ENCODE measurements around the gene FGD3.

FGD3 gene

DNA sequence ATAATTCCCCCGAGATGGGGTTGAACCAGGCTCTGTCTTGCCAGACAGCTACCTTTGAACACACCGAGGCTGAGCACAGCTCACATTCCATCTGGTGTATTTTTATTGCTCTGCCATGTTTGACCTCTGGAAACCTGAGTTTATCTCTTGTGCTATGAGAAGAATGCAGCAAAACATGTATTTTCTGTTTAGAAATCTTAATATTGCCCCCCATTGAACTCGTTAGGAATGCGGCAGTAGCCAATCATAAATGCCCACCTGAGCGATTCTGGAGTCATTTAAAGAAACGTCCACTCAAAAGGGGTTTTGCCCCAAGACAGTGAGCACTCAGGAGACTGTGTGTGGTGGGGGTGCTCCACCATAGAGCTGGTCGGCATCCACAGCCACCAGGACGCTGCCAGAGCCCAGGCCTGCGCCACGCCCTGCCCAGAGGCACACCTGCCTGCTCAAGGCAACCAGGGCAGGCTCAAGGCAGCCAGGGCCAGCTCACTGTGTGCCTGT is 26.9 kb downstream of the FGD3 start:
- H3K79me2 ChIP-seq (ENCODE audit: low read length), result peaks cover 63% of the 10 kb centered on the region

DNA sequence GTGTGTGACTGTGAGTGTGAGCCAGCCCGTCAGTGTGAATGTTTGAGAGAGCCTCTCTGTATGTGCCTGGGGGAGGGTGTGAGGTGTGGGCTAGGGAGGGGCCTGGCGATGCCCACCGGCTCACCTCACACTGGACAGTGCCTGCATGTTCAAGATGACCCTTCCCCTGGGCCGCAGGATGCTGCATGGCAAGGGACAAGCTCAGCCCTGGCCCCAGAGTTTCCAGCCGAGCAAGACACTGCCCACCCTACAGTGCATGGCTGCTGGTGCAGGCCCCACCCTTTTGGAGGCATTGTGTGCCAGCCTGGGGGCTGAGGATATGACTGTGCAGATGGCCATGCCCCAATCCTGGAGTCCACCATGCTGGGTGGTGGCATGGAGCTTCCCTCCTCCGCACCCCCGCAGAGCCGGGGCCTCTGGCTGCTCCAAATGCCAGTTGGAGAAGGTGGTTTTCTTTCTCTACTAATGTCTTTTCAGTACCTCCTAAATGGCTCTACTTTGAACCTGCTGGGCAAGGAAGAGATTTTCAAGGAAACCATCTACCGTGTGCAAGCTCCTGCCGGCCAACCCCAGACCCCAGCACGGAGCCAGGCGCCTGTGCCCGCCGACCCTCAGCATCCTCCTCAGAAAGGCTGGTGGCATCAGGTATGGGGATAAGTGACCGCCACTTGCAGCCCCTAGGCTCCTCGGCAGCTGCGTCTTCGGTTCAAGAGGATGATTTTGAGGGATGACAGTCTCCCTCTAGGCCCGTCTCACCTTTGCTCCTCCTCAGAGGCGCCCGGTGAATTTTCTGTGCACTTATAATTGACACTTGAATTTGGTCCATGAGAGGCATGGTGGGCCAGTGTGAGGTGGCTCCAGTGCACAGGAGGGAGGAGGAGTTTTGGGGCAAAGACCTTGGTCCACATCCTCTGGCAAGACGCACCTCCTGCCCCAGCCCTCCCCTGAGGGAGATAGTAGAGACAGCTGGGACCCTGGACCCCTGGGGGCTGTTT is 27.7 kb downstream of the FGD3 start:
- H3K27ac ChIP-seq (ENCODE audit: low read length), result no peak overlapping the region
- TF ChIP-seq EZH2 (optimal IDR thresholded peaks at IDR 0.05; ENCODE audit: low read depth, low read length) (no peak), CTCF (IDR thresholded peaks at IDR 0.05; ENCODE audit: low read length) (no peak), EZH2phosphoT487 (IDR thresholded peaks at IDR 0.05; ENCODE audit: low read length) (no peak)
- no peaks in the 10 kb centered on the region for H3K9me3 ChIP-seq (replicated peaks; ENCODE audit: insufficient read depth, low read length)
- H3K4me2 ChIP-seq (ENCODE audit: low read depth, low read length), result no peak overlapping the region
- DNase-seq, result no peak
- no peak overlapping the region for H2AFZ ChIP-seq (ENCODE audit: low read length)
- H3K4me1 ChIP-seq (ENCODE audit: low read length), result peaks cover 13% of the 10 kb centered on the region; the same call in 1 of the 2 replicates
- H3K4me3 ChIP-seq (ENCODE audit: low read length), result no peak overlapping the region
- H3K9me2 ChIP-seq (replicated peaks; ENCODE audit: insufficient read depth, low read length), result no peaks in the 10 kb centered on the region
- no peak overlapping the region for H3K9ac ChIP-seq (ENCODE audit: low read length)
- H3K79me2 ChIP-seq (ENCODE audit: low read length), result peaks cover 54% of the 10 kb centered on the region
- H4K20me1 ChIP-seq (ENCODE audit: insufficient read depth, low read length), result no peaks in the 10 kb centered on the region
- no peaks in the 10 kb centered on the region for H3F3A ChIP-seq (ENCODE audit: insufficient read depth, low read length)
- no peaks in the 10 kb centered on the region for H3K27me3 ChIP-seq (replicated peaks; ENCODE audit: insufficient read depth, low read length)
- no peaks in the 10 kb centered on the region for H3K36me3 ChIP-seq (replicated peaks; ENCODE audit: insufficient read depth, low read length)

More for the DNA sequence above, 26.9 kb downstream of the FGD3 start:
- Histone ChIP-seq H4K20me1 (ENCODE audit: insufficient read depth, low read length) (no peaks in the 10 kb centered on the region), H3K4me2 (ENCODE audit: low read depth, low read length) (no peak overlapping the region), H2AFZ (ENCODE audit: low read length) (no peak overlapping the region), H3F3A (ENCODE audit: insufficient read depth, low read length) (no peaks in the 10 kb centered on the region), H3K9ac (ENCODE audit: low read length) (no peak overlapping the region), H3K27me3 (replicated peaks; ENCODE audit: insufficient read depth, low read length) (no peaks in the 10 kb centered on the region), H3K4me3 (ENCODE audit: low read length) (no peak overlapping the region), H3K4me1 (ENCODE audit: low read length) (0 out of 2 replicates have a peak, but pooled peaks cover 10% of the 10 kb centered on the region), H3K36me3 (replicated peaks; ENCODE audit: insufficient read depth, low read length) (no peaks in the 10 kb centered on the region), H3K27ac (ENCODE audit: low read length) (no peak overlapping the region), H3K9me2 (replicated peaks; ENCODE audit: insufficient read depth, low read length) (no peaks in the 10 kb centered on the region), H3K9me3 (replicated peaks; ENCODE audit: insufficient read depth, low read length) (no peaks in the 10 kb centered on the region)
- DNase-seq, result no peak
- no peak for TF ChIP-seq EZH2 (optimal IDR thresholded peaks at IDR 0.05; ENCODE audit: low read depth, low read length)
- no peak for TF ChIP-seq CTCF (IDR thresholded peaks at IDR 0.05; ENCODE audit: low read length)
- no peak for TF ChIP-seq EZH2phosphoT487 (IDR thresholded peaks at IDR 0.05; ENCODE audit: low read length)

DNA sequence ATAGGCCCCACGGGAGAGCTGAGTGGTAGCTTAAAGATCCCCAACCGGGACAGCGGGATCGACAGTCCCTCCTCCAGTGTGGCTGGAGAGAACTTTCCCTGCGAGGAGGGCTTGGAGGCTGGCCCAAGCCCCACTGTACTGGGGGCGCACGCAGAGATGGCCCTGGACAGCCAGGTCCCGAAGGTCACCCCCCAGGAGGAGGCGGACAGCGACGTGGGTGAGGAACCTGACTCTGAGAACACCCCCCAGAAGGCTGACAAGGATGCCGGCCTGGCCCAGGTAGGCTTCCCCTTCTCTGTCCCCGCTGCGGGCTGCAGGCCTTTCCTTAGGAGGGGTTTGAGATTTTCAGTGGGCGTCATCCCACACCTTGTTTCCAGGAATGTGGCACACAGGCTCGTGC is 29.1 kb downstream of the FGD3 start:
- Histone ChIP-seq H3K9me2 (replicated peaks; ENCODE audit: insufficient read depth, low read length) (no peaks in the 10 kb centered on the region), H3K4me3 (ENCODE audit: low read length) (no peak overlapping the region), H3K36me3 (replicated peaks; ENCODE audit: insufficient read depth, low read length) (no peaks in the 10 kb centered on the region), H3K27me3 (replicated peaks; ENCODE audit: insufficient read depth, low read length) (no peaks in the 10 kb centered on the region), H4K20me1 (ENCODE audit: insufficient read depth, low read length) (no peaks in the 10 kb centered on the region), H3K9ac (ENCODE audit: low read length) (no peak overlapping the region), H3K9me3 (replicated peaks; ENCODE audit: insufficient read depth, low read length) (no peaks in the 10 kb centered on the region), H3F3A (ENCODE audit: insufficient read depth, low read length) (0 out of 2 replicates have a peak, but pooled peaks cover 2% of the 10 kb centered on the region), H3K79me2 (ENCODE audit: low read length) (peaks cover 51% of the 10 kb centered on the region), H3K4me2 (ENCODE audit: low read depth, low read length) (no peak overlapping the region), H3K4me1 (ENCODE audit: low read length) (peaks cover 14% of the 10 kb centered on the region), H3K27ac (ENCODE audit: low read length) (no peak overlapping the region), H2AFZ (ENCODE audit: low read length) (no peak overlapping the region)
- no peak for DNase-seq
- no peak for TF ChIP-seq EZH2 (optimal IDR thresholded peaks at IDR 0.05; ENCODE audit: low read depth, low read length)
- TF ChIP-seq EZH2phosphoT487 (IDR thresholded peaks at IDR 0.05; ENCODE audit: low read length), result no peak
- TF ChIP-seq CTCF (IDR thresholded peaks at IDR 0.05; ENCODE audit: low read length), result no peak
